ENCODE measurements around the gene FMN1.

FMN1 gene

DNA sequence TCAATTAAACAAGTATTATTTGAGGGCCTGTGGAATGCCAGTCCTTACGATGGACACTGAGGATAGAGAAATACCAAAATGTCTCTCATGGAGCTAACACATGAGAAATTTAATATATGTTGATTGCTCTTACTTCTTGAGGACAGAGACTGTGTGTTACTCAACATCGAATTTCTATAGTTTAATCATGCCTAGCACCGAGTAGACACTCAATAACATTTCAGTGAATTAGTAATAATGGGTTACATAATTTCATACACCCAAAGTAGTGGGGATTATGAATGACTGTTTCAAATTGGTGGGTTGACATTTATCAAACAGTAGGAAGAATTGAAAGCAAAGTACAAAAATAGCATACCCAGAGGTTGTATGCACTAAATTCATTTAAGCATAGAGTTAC, 11.2 kb downstream of the FMN1 start:
- no peak for DNase-seq (ENCODE audit: extremely low read depth, low read depth)
- TF ChIP-seq, protein P1, sequence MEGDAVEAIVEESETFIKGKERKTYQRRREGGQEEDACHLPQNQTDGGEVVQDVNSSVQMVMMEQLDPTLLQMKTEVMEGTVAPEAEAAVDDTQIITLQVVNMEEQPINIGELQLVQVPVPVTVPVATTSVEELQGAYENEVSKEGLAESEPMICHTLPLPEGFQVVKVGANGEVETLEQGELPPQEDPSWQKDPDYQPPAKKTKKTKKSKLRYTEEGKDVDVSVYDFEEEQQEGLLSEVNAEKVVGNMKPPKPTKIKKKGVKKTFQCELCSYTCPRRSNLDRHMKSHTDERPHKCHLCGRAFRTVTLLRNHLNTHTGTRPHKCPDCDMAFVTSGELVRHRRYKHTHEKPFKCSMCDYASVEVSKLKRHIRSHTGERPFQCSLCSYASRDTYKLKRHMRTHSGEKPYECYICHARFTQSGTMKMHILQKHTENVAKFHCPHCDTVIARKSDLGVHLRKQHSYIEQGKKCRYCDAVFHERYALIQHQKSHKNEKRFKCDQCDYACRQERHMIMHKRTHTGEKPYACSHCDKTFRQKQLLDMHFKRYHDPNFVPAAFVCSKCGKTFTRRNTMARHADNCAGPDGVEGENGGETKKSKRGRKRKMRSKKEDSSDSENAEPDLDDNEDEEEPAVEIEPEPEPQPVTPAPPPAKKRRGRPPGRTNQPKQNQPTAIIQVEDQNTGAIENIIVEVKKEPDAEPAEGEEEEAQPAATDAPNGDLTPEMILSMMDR (IDR thresholded peaks at IDR 0.05; ENCODE audit: low read depth, low read length, missing control alignments), result no peak
- H3K4me3 ChIP-seq (replicated peaks; ENCODE audit: low read depth, low read length), result no peak overlapping the region

DNA sequence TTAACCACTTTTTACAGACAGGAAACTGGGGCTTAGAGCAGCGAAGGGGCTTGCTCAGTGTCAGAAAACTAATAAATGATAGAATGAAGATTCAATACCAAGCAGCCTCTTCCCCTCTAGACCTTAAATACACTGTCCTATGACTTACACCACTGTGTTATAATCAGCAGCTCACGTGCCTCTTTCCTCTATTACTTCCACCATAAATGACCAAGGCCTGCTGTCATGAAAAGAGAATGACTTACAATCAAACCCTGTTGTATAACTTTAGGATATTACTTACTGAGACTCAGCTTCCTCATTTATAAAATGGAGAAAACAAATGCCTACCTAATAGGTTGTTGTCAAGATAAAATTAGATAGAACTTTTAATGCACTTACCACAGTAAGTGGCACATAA, 11.6 kb downstream of the FMN1 start:
- H3K4me3 ChIP-seq (replicated peaks; ENCODE audit: low read depth, low read length), result no peak overlapping the region
- DNase-seq (ENCODE audit: extremely low read depth, low read depth), result no peak
- TF ChIP-seq, protein P1 (IDR thresholded peaks at IDR 0.05; ENCODE audit: low read depth, low read length, missing control alignments), result no peak

- TF ChIP-seq, protein P1 (IDR thresholded peaks at IDR 0.05; ENCODE audit: low read depth, low read length, missing control alignments), result no peak
- no peak overlapping the region for H3K4me3 ChIP-seq (replicated peaks; ENCODE audit: low read depth, low read length)
Measured at GRCh38 chr15:33182278-33182905, 12.1 kb downstream of the FMN1 start.

DNA sequence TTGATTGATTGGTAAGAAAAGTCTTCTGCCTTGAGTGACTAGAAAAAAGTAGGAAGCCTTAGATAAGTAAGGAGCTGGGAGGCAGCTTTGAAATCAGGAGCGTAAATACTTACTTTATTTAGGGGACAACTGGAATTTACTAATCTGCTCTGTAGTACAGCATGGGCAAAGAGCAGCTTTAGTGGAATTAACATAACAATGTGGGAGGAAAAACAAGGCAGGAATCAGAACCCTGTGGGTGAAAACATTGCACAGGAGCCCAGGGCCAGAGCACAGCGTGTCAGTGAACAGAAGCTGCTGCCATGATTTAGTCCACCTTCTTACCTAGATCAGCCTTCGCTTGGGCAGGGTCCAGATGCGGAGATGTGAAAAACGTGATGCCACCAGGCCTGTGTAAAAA, 14.6 kb downstream of the FMN1 start:
- DNase-seq (ENCODE audit: extremely low read depth, low read depth), result no peak
- TF ChIP-seq, protein P1 (IDR thresholded peaks at IDR 0.05; ENCODE audit: low read depth, low read length, missing control alignments), result no peak
- no peak overlapping the region for H3K4me3 ChIP-seq (replicated peaks; ENCODE audit: low read depth, low read length)

More at GRCh38 chr15:33182278-33182905, 12.1 kb downstream of the FMN1 start:
- no peak for DNase-seq (ENCODE audit: extremely low read depth, low read depth)

DNA sequence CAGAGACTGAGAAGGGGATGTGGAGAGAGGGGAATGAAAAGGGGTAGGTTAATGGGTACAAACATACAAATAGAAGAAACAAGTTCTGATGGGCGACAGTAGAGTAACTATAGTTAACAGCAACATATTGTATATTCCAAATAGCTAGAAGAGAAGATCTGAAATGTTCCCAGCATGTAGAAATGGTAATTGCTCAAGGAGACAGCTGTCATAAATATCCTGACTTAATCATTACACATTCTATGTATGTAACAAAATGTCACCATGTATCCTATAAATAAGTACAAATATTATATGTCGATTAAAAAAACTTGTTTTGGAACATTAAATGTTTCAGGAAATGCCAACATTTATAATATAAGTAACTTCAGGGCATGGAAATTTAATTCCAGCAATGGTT, 23.3 kb downstream of the FMN1 start:
- TF ChIP-seq, protein P1 (IDR thresholded peaks at IDR 0.05; ENCODE audit: low read depth, low read length, missing control alignments), result no peak
- H3K4me3 ChIP-seq (replicated peaks; ENCODE audit: low read depth, low read length), result no peak overlapping the region

DNA sequence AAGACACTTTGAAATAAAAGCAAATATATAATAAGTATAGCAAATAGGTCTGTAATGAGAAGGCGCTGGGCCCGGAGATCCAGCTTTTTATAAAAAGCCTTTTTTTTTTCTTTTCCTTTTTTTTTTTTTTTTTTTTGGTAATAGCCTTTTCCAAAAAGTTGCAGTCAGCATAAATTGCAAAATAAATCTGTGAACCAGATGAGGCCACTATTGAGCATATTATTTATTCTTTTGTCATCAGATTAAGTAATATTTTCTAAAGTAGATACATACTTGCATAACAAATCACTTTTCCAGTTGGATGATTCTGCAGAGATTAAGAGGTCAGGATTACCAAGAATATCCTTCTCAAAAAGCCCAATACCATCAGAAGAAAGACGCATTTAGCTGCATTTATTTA, 24.9 kb downstream of the FMN1 start:
- no peak for DNase-seq (ENCODE audit: extremely low read depth, low read depth)
- H3K4me3 ChIP-seq (replicated peaks; ENCODE audit: low read depth, low read length), result no peak overlapping the region
- TF ChIP-seq, protein P1 (IDR thresholded peaks at IDR 0.05; ENCODE audit: low read depth, low read length, missing control alignments), result no peak

More for the DNA sequence above, 23.3 kb downstream of the FMN1 start:
- no peak for DNase-seq (ENCODE audit: extremely low read depth, low read depth)

DNA sequence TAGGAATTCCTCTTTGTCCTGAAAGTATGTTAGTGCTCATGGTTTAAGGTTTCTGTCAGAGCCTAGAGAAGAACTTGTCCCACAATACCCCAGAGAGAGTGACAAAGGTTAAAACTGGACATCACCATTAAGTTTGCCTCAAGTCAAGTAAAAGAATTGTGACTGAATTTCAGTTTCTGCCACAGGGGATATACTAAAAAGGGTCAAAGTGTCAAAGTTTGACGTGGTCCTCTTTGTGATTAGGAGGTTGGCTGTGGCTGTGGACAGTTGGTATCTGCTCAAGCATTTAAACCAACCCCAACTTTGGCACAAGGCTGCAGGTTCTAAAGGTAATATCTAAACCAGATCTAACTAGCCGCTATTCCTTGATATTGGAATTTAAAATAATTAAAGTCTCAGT, 26.1 kb downstream of the FMN1 start:
- TF ChIP-seq, protein P1 (IDR thresholded peaks at IDR 0.05; ENCODE audit: low read depth, low read length, missing control alignments), result no peak
- no peak for DNase-seq (ENCODE audit: extremely low read depth, low read depth)
- no peak overlapping the region for H3K4me3 ChIP-seq (replicated peaks; ENCODE audit: low read depth, low read length)
